HL-60 (cell line): Measurements from ENCODE around the gene ADCY5.

ENCODE experiments used
- DNase-seq, 2 experiments: peaks; one replicate each; pipeline ENCODE4 v3.0.0-alpha.2; 2010 to 2020; ENCODE audit warnings: low read depth in 1 of 2, low spot score in 1 of 2
- H3K27ac ChIP-seq: fragments of 250-450 bp; sonication (Bioruptor Pico); replicated peaks from 2 replicates; pipeline ENCODE4 v1.5.1; 2020; ENCODE audit warnings: mild to moderate bottlenecking, moderate library complexity
- H3K27me3 ChIP-seq: fragments of 250-450 bp; sonication (Bioruptor Pico); 2 replicates; pipeline ENCODE4 v1.5.1; 2021; ENCODE audit warnings: mild to moderate bottlenecking, moderate library complexity; ENCODE audit not compliant: insufficient read depth, poor library complexity, severe bottlenecking
- H3K4me3 ChIP-seq: replicated peaks from 2 replicates; pipeline ENCODE4 v1.5.1; 2011; ENCODE audit warnings: mild to moderate bottlenecking, control low read depth, low read length; ENCODE audit not compliant: insufficient read depth
- GABPA ChIP-seq: IDR thresholded peaks from 2 replicates; pipeline ENCODE4 v1.6.1; 2012; ENCODE audit warnings: low read depth
- POLR2AphosphoS5 ChIP-seq: IDR thresholded peaks from 2 replicates; pipeline ENCODE4 v1.6.1; 2012; ENCODE audit warnings: low read depth
- SPI1 ChIP-seq: IDR thresholded peaks from 2 replicates; pipeline ENCODE4 v1.6.1; 2012; ENCODE audit warnings: low read depth, mild to moderate bottlenecking, borderline replicate concordance
- TF ChIP-seq, protein P1 (sequence below): IDR thresholded peaks from 2 replicates; pipeline ENCODE4 v1.6.1; 2012; ENCODE audit warnings: low read depth; ENCODE audit not compliant: insufficient replicate concordance
- TF ChIP-seq, protein P2 (sequence below): IDR thresholded peaks from one replicate; pipeline ENCODE4 v1.5.1; 2011; ENCODE audit warnings: low read length, control low read depth, inconsistent platforms; ENCODE audit not compliant: insufficient read depth

ADCY5 gene

DNA sequence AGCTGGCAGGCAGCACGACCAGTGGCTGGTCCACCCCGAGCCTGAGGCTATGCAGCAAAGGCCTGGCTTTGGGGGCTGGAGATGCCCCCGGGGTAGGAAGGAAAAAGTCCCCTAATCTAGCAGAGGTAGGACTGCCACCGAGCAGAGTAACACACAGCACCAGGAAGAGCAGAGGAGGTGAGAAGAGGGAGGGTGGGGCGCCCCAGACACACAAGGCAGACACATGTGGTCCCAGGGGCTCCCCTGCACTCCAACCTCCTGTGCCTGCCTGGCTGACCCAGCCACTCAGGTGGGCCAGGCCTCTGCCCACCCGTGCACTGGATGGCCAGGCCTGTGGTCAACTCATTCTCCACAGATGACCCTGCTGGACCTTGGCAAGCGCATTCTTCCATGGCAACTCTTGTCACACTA is 112.4 kb downstream of the ADCY5 start:
- H3K27me3 ChIP-seq, result no peaks in the 10 kb centered on the region
- no peak for DNase-seq
- no peak overlapping the region for H3K4me3 ChIP-seq
- H3K27ac ChIP-seq, result no peak overlapping the region
- TF ChIP-seq, protein P1, sequence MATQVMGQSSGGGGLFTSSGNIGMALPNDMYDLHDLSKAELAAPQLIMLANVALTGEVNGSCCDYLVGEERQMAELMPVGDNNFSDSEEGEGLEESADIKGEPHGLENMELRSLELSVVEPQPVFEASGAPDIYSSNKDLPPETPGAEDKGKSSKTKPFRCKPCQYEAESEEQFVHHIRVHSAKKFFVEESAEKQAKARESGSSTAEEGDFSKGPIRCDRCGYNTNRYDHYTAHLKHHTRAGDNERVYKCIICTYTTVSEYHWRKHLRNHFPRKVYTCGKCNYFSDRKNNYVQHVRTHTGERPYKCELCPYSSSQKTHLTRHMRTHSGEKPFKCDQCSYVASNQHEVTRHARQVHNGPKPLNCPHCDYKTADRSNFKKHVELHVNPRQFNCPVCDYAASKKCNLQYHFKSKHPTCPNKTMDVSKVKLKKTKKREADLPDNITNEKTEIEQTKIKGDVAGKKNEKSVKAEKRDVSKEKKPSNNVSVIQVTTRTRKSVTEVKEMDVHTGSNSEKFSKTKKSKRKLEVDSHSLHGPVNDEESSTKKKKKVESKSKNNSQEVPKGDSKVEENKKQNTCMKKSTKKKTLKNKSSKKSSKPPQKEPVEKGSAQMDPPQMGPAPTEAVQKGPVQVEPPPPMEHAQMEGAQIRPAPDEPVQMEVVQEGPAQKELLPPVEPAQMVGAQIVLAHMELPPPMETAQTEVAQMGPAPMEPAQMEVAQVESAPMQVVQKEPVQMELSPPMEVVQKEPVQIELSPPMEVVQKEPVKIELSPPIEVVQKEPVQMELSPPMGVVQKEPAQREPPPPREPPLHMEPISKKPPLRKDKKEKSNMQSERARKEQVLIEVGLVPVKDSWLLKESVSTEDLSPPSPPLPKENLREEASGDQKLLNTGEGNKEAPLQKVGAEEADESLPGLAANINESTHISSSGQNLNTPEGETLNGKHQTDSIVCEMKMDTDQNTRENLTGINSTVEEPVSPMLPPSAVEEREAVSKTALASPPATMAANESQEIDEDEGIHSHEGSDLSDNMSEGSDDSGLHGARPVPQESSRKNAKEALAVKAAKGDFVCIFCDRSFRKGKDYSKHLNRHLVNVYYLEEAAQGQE, result no peak

DNA sequence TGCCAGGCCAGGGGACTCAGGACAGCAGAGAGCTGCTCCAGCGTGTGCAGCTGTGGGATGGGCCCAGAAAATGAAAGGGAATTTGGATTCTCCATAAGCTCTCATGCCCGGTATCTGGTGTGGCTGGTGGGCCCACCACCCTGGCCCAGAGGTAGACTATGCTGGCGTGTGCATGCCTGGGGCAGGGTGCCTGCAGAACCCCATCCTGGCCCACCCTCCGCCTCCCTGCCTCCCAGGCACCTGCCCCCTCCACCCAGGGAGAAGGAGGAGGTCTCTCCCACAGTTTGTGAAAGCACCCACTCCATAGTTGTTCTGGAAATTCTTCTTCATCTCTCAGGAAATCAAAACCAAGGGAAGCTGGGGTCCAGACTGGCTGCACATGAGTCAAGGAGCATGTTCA is 112.9 kb downstream of the ADCY5 start:
- DNase-seq, result no peak
- TF ChIP-seq SPI1 (no peak), POLR2AphosphoS5 (no peak), GABPA (no peak)
- TF ChIP-seq, protein P1, result no peak
- TF ChIP-seq, protein P2, sequence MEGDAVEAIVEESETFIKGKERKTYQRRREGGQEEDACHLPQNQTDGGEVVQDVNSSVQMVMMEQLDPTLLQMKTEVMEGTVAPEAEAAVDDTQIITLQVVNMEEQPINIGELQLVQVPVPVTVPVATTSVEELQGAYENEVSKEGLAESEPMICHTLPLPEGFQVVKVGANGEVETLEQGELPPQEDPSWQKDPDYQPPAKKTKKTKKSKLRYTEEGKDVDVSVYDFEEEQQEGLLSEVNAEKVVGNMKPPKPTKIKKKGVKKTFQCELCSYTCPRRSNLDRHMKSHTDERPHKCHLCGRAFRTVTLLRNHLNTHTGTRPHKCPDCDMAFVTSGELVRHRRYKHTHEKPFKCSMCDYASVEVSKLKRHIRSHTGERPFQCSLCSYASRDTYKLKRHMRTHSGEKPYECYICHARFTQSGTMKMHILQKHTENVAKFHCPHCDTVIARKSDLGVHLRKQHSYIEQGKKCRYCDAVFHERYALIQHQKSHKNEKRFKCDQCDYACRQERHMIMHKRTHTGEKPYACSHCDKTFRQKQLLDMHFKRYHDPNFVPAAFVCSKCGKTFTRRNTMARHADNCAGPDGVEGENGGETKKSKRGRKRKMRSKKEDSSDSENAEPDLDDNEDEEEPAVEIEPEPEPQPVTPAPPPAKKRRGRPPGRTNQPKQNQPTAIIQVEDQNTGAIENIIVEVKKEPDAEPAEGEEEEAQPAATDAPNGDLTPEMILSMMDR, result no peak

DNA sequence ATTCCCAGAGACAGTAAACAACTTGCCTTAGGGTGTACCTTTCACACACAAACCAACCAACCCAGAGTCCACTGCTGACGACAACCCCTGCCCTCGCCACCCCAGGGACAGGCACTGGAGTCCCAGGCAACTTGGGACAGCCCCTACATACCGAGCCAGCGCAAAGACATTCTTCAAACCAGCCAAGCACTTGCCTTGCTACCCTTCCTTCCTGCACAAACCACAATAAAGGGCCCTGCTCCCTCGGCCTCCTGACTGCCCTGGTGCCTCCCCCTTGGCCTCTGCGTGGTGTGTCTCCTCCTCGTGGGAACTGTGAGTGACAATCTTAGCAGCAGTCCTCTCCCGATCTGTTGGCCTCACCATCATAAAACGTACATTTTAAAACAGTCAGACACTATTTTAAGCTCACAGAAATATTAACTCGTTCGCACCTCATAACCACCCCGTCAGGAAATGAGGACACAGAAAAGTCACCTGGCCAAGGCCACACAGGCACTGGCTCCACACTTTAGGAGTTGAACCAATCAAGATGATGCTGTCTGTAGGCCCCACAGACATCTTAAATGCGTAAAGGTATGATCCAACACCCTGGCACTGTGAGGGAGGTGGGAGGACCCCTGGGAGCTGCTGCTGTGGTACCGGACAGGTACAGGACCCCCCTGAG is 113.8 kb downstream of the ADCY5 start:
- DNase-seq, result no peak
- no peak overlapping the region for H3K27ac ChIP-seq
- no peak overlapping the region for H3K4me3 ChIP-seq
- TF ChIP-seq SPI1 (no peak), GABPA (no peak), POLR2AphosphoS5 (no peak)
- TF ChIP-seq, protein P2, result no peak
- TF ChIP-seq, protein P1, result no peak
- H3K27me3 ChIP-seq, result no peaks in the 10 kb centered on the region

More for the DNA sequence above, 112.9 kb downstream of the ADCY5 start:
- H3K27ac ChIP-seq, result no peak overlapping the region
- no peaks in the 10 kb centered on the region for H3K27me3 ChIP-seq
- no peak overlapping the region for H3K4me3 ChIP-seq
